Keratinocyte (primary cell): ENCODE results near the gene LMBR1. TPM values are rescaled to one million over a fixed set of nuclear protein-coding genes. Genes with fewer than 3 reads are reported as not detected.

Experiments used
- DNase-seq: peaks from one replicate; pipeline ENCODE4 v3.0.0-alpha.2; 2011; ENCODE audit warnings: low read depth, missing footprints, low spot score
- FAIRE-seq: peaks from 2 replicates; lab custom pipeline; 2011; peaks lifted over from hg19 to GRCh38; lab: Jason Lieb, UNC
- H2AFZ ChIP-seq: 2 replicates; pipeline ENCODE4 v1.6.0; 2012; ENCODE audit warnings: low read length, control low read depth, inconsistent platforms; ENCODE audit not compliant: control insufficient read depth
- H3K27ac ChIP-seq: 2 replicates; pipeline ENCODE4 v1.5.1; 2011; ENCODE audit warnings: low read length; ENCODE audit not compliant: control insufficient read depth, insufficient read depth
- H3K27me3 ChIP-seq: 3 replicates; pipeline ENCODE4 v1.6.0; 2011; ENCODE audit warnings: low read length; ENCODE audit not compliant: control insufficient read depth, insufficient read depth; ENCODE audit errors: extremely low read depth
- H3K36me3 ChIP-seq, 2 experiments: 2 replicates in 1 of 2; 3 replicates in 1 of 2; pipeline ENCODE4 v1.5.1; 2011; ENCODE audit warnings: low read length in 2 of 2, mild to moderate bottlenecking in 1 of 2; ENCODE audit not compliant: control insufficient read depth in 2 of 2, insufficient read depth in 2 of 2; ENCODE audit errors: extremely low read depth in 1 of 2
- H3K4me1 ChIP-seq: 3 replicates; pipeline ENCODE4 v1.5.1; 2011; ENCODE audit warnings: low read length; ENCODE audit not compliant: control insufficient read depth, insufficient read depth; ENCODE audit errors: extremely low read depth
- H3K4me2 ChIP-seq: 3 replicates; pipeline ENCODE4 v1.6.0; 2011; ENCODE audit warnings: low read depth, low read length; ENCODE audit not compliant: control insufficient read depth, insufficient read depth; ENCODE audit errors: extremely low read depth
- H3K4me3 ChIP-seq, 3 experiments: fragments of 200-600 bp in 1 of 3; sonication (generic) in 1 of 3; 2 replicates in 2 of 3; 3 replicates in 1 of 3; pipeline ENCODE4 v1.5.1; 2011 to 2016; ENCODE audit warnings: low read length in 3 of 3, mild to moderate bottlenecking in 3 of 3, control low read depth in 2 of 3, inconsistent platforms in 1 of 3, low read depth in 1 of 3, mixed read lengths in 1 of 3, mixed run types in 1 of 3, moderate library complexity in 1 of 3; ENCODE audit not compliant: control insufficient read depth in 2 of 3, insufficient read depth in 2 of 3; ENCODE audit errors: extremely low read depth in 1 of 3
- H3K79me2 ChIP-seq: 2 replicates; pipeline ENCODE4 v1.6.0; 2012; ENCODE audit warnings: low read length; ENCODE audit not compliant: control insufficient read depth, insufficient read depth
- H3K9ac ChIP-seq: 3 replicates; pipeline ENCODE4 v1.6.0; 2011; ENCODE audit warnings: low read length; ENCODE audit not compliant: control insufficient read depth, insufficient read depth; ENCODE audit errors: extremely low read depth
- H3K9me1 ChIP-seq: 3 replicates; pipeline ENCODE4 v1.6.0; 2011; ENCODE audit warnings: low read length; ENCODE audit not compliant: control insufficient read depth, insufficient read depth; ENCODE audit errors: extremely low read depth
- H3K9me3 ChIP-seq: 2 replicates; pipeline ENCODE4 v1.5.1; 2012; ENCODE audit warnings: low read depth, low read length; ENCODE audit not compliant: control insufficient read depth
- H4K20me1 ChIP-seq: 3 replicates; pipeline ENCODE4 v1.6.0; 2011; ENCODE audit warnings: low read length; ENCODE audit not compliant: control insufficient read depth, insufficient read depth; ENCODE audit errors: extremely low read depth
- CTCF ChIP-seq, 3 experiments: IDR thresholded peaks in 1 of 3; conservative IDR thresholded peaks in 1 of 3; optimal IDR thresholded peaks in 1 of 3; 2 replicates in 2 of 3; 3 replicates in 1 of 3; pipeline versions ENCODE3 to v1.5.1; 2011; ENCODE audit warnings: low read length in 3 of 3, mild to moderate bottlenecking in 3 of 3, moderate library complexity in 2 of 3, control low read depth in 1 of 3, inconsistent platforms in 1 of 3; ENCODE audit not compliant: insufficient read depth in 2 of 3; ENCODE audit errors: extremely low read depth in 1 of 3
- EZH2 ChIP-seq: IDR thresholded peaks from one replicate; pipeline ENCODE4 v1.6.1; 2012; ENCODE audit warnings: inconsistent platforms, mild to moderate bottlenecking, low read length, moderate library complexity
- dilution Hi-C: fragments of 300-500 bp; cut with MboI; formaldehyde crosslinking; loops from one replicate; pipeline ENCODE4 v1.7.0; 2020; ENCODE audit warnings: low sequenced_read_pairs; ENCODE audit not compliant: extremely low pct_ligation_motif_present
- polyA plus RNA-seq, 5 experiments: library from polyadenylated mRNA; depleted of rRNA in 3 of 5; stranded (reverse) in 3 of 5; stranded (forward) in 1 of 5; unstranded in 1 of 5; fragments of >200 nt; gene quantifications; 1 replicate in 1 of 5; 2 replicates in 3 of 5; 3 replicates in 1 of 5; pipeline versions ENCODE4 v1.2.1 to v1.2.3, GENCODE V29; 2011 to 2012; ENCODE audit warnings: missing spikeins in 2 of 5, low read depth in 1 of 5, low replicate concordance in 1 of 5

LMBR1 gene
- polyA plus RNA-seq, 1 donor (not counting 4 experiments of a cell fraction or from before 2014, with no cell fraction given) = 30.2 TPM

GRCh38 chr7:156753630-156754029, 139.4 kb downstream of the LMBR1 start:
- Histone ChIP-seq H4K20me1 (no peaks in the 10 kb centered on the region), H3K27ac (no peak overlapping the region), H3K27me3 (no peaks in the 10 kb centered on the region), H3K4me1 (no peaks in the 10 kb centered on the region), H3K4me2 (no peak overlapping the region), H3K36me3 (peaks cover 0 to 7% of the 10 kb centered on the region in 2 experiments), H3K4me3 (no peak overlapping the region), H2AFZ (no peak overlapping the region), H3K79me2 (no peaks in the 10 kb centered on the region), H3K9me3 (no peaks in the 10 kb centered on the region), H3K9me1 (no peaks in the 10 kb centered on the region), H3K9ac (no peak overlapping the region)
- dilution Hi-C loops = no loop called here
- DNase-seq = no peak
- TF ChIP-seq CTCF (optimal IDR thresholded peaks at IDR 0.05 in 1 of 3, IDR thresholded peaks at IDR 0.05 in 1 of 3, conservative IDR thresholded peaks at IDR 0.05 in 1 of 3; ENCODE audit: extremely low read depth in 1 of 3, insufficient read depth in 2 of 3, low read length in 3 of 3) (no peak), EZH2 (no peak)
- FAIRE-seq = no peak

- H3K4me3 ChIP-seq = no peak overlapping the region
- DNase-seq (no peak), FAIRE-seq (no peak)
- no peak overlapping the region for H3K27ac ChIP-seq
- no peaks in the 10 kb centered on the region for H3K27me3 ChIP-seq
- H3K79me2 ChIP-seq = no peaks in the 10 kb centered on the region
- H2AFZ ChIP-seq = no peak overlapping the region
- dilution Hi-C loops = no loop called here
- peaks cover 0 to 7% of the 10 kb centered on the region in 2 experiments for H3K36me3 ChIP-seq
- TF ChIP-seq EZH2 = no peak
- TF ChIP-seq CTCF (optimal IDR thresholded peaks at IDR 0.05 in 1 of 3, IDR thresholded peaks at IDR 0.05 in 1 of 3, conservative IDR thresholded peaks at IDR 0.05 in 1 of 3; ENCODE audit: extremely low read depth in 1 of 3, insufficient read depth in 2 of 3, low read length in 3 of 3) = no peak
- no peaks in the 10 kb centered on the region for H3K9me1 ChIP-seq
- no peak overlapping the region for H3K9ac ChIP-seq
- no peaks in the 10 kb centered on the region for H3K9me3 ChIP-seq
- no peak overlapping the region for H3K4me2 ChIP-seq
- no peaks in the 10 kb centered on the region for H3K4me1 ChIP-seq
- no peaks in the 10 kb centered on the region for H4K20me1 ChIP-seq
Measured at GRCh38 chr7:156753229-156753560, 139.8 kb downstream of the LMBR1 start.
